Osteoblast (primary cell): Measurements from ENCODE around the gene PSMB5. TPM values are rescaled to one million over a fixed set of nuclear protein-coding genes. Genes with fewer than 3 reads are reported as not detected.
A peak's percentile ranks its signal among the peaks of the same experiment; 100 is the strongest.

Experiments
- DNase-seq: peaks from one replicate; pipeline ENCODE4 v3.0.0; 2011; ENCODE audit warnings: low spot score, mixed read lengths; ENCODE audit not compliant: insufficient read length; ENCODE audit errors: missing footprints
- H2AFZ ChIP-seq: 2 replicates; pipeline ENCODE4 v1.6.0; 2011; ENCODE audit warnings: mild to moderate bottlenecking, low read length
- H3K27ac ChIP-seq: 2 replicates; pipeline ENCODE4 v1.5.1; 2011; ENCODE audit warnings: mild to moderate bottlenecking, low read depth, low read length, moderate library complexity
- H3K27me3 ChIP-seq: 2 replicates; pipeline ENCODE4 v1.6.0; 2012; ENCODE audit warnings: mild to moderate bottlenecking, control low read depth, inconsistent platforms, low read length, moderate library complexity; ENCODE audit not compliant: insufficient read depth
- H3K36me3 ChIP-seq: 2 replicates; pipeline ENCODE4 v1.5.1; 2011; ENCODE audit warnings: mild to moderate bottlenecking, low read length, control low read depth, moderate library complexity; ENCODE audit not compliant: insufficient read depth
- H3K4me1 ChIP-seq: 2 replicates; pipeline ENCODE4 v1.5.1; 2011; ENCODE audit warnings: mild to moderate bottlenecking, low read length, control low read depth, moderate library complexity; ENCODE audit not compliant: insufficient read depth
- H3K4me2 ChIP-seq: 2 replicates; pipeline ENCODE4 v1.6.0; 2011; ENCODE audit warnings: mild to moderate bottlenecking, low read length; ENCODE audit not compliant: insufficient read depth
- H3K4me3 ChIP-seq: fragments of 200-600 bp; sonication (generic); 3 replicates; pipeline ENCODE4 v1.5.1; 2012; ENCODE audit warnings: mild to moderate bottlenecking, low read length, inconsistent platforms; ENCODE audit not compliant: insufficient read depth
- H3K79me2 ChIP-seq: 2 replicates; pipeline ENCODE4 v1.6.0; 2012; ENCODE audit warnings: mild to moderate bottlenecking, low read length, control low read depth, inconsistent platforms; ENCODE audit not compliant: insufficient read depth
- H3K9me3 ChIP-seq: 2 replicates; pipeline ENCODE4 v1.5.1; 2011; ENCODE audit warnings: low read depth, low read length, control low read depth
- H4K20me1 ChIP-seq: 2 replicates; pipeline ENCODE4 v1.6.0; 2012; ENCODE audit warnings: mild to moderate bottlenecking, low read length, control low read depth; ENCODE audit not compliant: insufficient read depth
- total RNA-seq: library from RNA; depleted of rRNA; stranded (reverse); fragments of >200 nt; gene quantifications from 2 replicates; pipeline ENCODE4 v1.2.3, GENCODE V29; 2012
- TF ChIP-seq, protein P1 (sequence below): IDR thresholded peaks from 2 replicates; pipeline ENCODE4 v1.5.1; 2011; ENCODE audit warnings: mild to moderate bottlenecking, low read depth, low read length, moderate library complexity; ENCODE audit errors: extremely low read depth

PSMB5 gene
- total RNA-seq, 1 donor: 162 TPM

- Histone ChIP-seq H3K36me3 (no peaks in the 10 kb centered on the region), H3K79me2 (no peaks in the 10 kb centered on the region), H3K27ac (no peak overlapping the region), H3K4me2 (no peak overlapping the region), H3K9me3 (no peaks in the 10 kb centered on the region), H3K4me3 (no peak overlapping the region), H4K20me1 (no peaks in the 10 kb centered on the region), H3K4me1 (no peaks in the 10 kb centered on the region), H2AFZ (no peak overlapping the region), H3K27me3 (no peaks in the 10 kb centered on the region)
- TF ChIP-seq, protein P1, sequence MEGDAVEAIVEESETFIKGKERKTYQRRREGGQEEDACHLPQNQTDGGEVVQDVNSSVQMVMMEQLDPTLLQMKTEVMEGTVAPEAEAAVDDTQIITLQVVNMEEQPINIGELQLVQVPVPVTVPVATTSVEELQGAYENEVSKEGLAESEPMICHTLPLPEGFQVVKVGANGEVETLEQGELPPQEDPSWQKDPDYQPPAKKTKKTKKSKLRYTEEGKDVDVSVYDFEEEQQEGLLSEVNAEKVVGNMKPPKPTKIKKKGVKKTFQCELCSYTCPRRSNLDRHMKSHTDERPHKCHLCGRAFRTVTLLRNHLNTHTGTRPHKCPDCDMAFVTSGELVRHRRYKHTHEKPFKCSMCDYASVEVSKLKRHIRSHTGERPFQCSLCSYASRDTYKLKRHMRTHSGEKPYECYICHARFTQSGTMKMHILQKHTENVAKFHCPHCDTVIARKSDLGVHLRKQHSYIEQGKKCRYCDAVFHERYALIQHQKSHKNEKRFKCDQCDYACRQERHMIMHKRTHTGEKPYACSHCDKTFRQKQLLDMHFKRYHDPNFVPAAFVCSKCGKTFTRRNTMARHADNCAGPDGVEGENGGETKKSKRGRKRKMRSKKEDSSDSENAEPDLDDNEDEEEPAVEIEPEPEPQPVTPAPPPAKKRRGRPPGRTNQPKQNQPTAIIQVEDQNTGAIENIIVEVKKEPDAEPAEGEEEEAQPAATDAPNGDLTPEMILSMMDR: no peak
- peak; percentile 86 for DNase-seq
Observed at GRCh38 chr14:23047034-23047634, 12.4 kb upstream of the PSMB5 start.

GRCh38 chr14:23045419-23046357, 11.0 kb upstream of the PSMB5 start:
- Histone ChIP-seq H3K4me1 (peaks cover 4% of the 10 kb centered on the region), H3K4me3 (no peak overlapping the region), H2AFZ (no peak overlapping the region), H3K27me3 (no peaks in the 10 kb centered on the region), H3K9me3 (no peaks in the 10 kb centered on the region), H3K36me3 (no peaks in the 10 kb centered on the region), H3K79me2 (no peaks in the 10 kb centered on the region), H3K27ac (no peak overlapping the region), H4K20me1 (no peaks in the 10 kb centered on the region), H3K4me2 (no peak overlapping the region)
- TF ChIP-seq, protein P1: no peak
- peak; percentile 53 for DNase-seq

GRCh38 chr14:23044840-23045239, 10.1 kb upstream of the PSMB5 start:
- Histone ChIP-seq H3K79me2 (no peaks in the 10 kb centered on the region), H3K36me3 (no peaks in the 10 kb centered on the region), H2AFZ (no peak overlapping the region), H3K4me3 (no peak overlapping the region), H4K20me1 (no peaks in the 10 kb centered on the region), H3K9me3 (no peaks in the 10 kb centered on the region), H3K27ac (no peak overlapping the region), H3K27me3 (no peaks in the 10 kb centered on the region), H3K4me2 (no peak overlapping the region), H3K4me1 (peaks cover 4% of the 10 kb centered on the region)
- TF ChIP-seq, protein P1: no peak
- DNase-seq: no peak

DNA sequence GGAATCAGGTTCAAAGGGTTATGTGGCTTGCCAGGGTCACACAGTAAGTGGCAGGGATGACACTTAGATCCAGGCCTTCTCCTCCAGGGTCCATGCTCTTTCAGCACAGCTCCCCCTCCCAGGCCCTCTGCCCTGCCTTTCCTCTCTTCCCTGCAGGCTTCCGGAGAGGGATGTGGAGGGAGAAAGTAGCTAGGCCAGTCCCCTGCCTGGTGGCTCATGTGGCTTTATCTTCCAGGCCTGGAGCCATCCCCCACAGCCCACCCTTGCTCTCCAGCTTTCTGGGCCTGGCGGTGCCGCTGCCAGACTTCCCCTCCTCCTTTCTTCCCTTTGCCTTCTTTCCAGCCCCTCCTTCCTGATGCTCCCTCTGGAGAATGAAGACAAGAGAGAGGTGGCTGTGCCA, 9.1 kb upstream of the PSMB5 start:
- H3K9me3 ChIP-seq: no peaks in the 10 kb centered on the region
- H3K36me3 ChIP-seq: no peaks in the 10 kb centered on the region
- TF ChIP-seq, protein P1: no peak
- no peak overlapping the region for H2AFZ ChIP-seq
- no peak overlapping the region for H3K27ac ChIP-seq
- H3K79me2 ChIP-seq: no peaks in the 10 kb centered on the region
- H3K4me3 ChIP-seq: no peak overlapping the region
- H3K4me2 ChIP-seq: no peak overlapping the region
- H3K4me1 ChIP-seq: peaks cover 4% of the 10 kb centered on the region
- no peaks in the 10 kb centered on the region for H3K27me3 ChIP-seq
- no peaks in the 10 kb centered on the region for H4K20me1 ChIP-seq
- DNase-seq: peak; percentile 65
